MCF 10A (cell line): ENCODE results near the gene GARS1. TPM values are rescaled to one million over a fixed set of nuclear protein-coding genes. Genes with fewer than 3 reads are reported as not detected.

Source experiments
- BruUV-seq: library from RNA; stranded (reverse); fragments of 400-500 nt; replicated peaks from 2 replicates; lab custom pipeline; 2021; lab: Mats Ljungman, UMichigan
- CTCF ChIA-PET: fragments of 300-600 bp; sonication (Branson Sonifier 250); formaldehyde crosslinking; extraction: SDS; loops from one replicate; lab custom pipeline; 2021; ENCODE audit warnings: antibody characterized with exemption, inconsistent platforms; lab: Yijun Ruan, JAX
- POLR2A ChIA-PET: fragments of 300-600, 350-650 bp; sonication (Branson Sonifier 250); formaldehyde crosslinking; extraction: SDS; loops from one replicate; lab custom pipeline; 2020; ENCODE audit warnings: antibody characterized with exemption, inconsistent platforms; lab: Yijun Ruan, JAX
- DNase-seq: peaks from one replicate; pipeline ENCODE4 v3.0.0-alpha.2; 2018; ENCODE audit not compliant: unreplicated experiment
- H3K27ac Mint-ChIP-seq: one replicate; pipeline ENCODE4 v1.8.0; 2022; ENCODE audit warnings: mild to moderate bottlenecking, low read depth, mixed read lengths; ENCODE audit not compliant: unreplicated experiment
- H3K27me3 Mint-ChIP-seq: one replicate; pipeline ENCODE4 v1.8.0; 2022; ENCODE audit warnings: mixed read lengths; ENCODE audit not compliant: insufficient read depth, unreplicated experiment
- H3K36me3 Mint-ChIP-seq: one replicate; pipeline ENCODE4 v1.8.0; 2022; ENCODE audit warnings: mild to moderate bottlenecking, moderate library complexity, mixed read lengths; ENCODE audit not compliant: insufficient read depth, unreplicated experiment
- H3K4me1 Mint-ChIP-seq: one replicate; pipeline ENCODE4 v1.8.0; 2022; ENCODE audit warnings: mixed read lengths; ENCODE audit not compliant: insufficient read depth, unreplicated experiment
- H3K4me3 Mint-ChIP-seq: one replicate; pipeline ENCODE4 v1.8.0; 2022; ENCODE audit warnings: mild to moderate bottlenecking, moderate library complexity, mixed read lengths; ENCODE audit not compliant: unreplicated experiment
- H3K9me3 Mint-ChIP-seq: one replicate; pipeline ENCODE4 v1.8.0; 2022; ENCODE audit warnings: mixed read lengths; ENCODE audit not compliant: unreplicated experiment
- CTCF ChIP-seq: fragments of 200-600 bp; IDR thresholded peaks from one replicate; pipeline ENCODE4 v1.8.0; 2022; ENCODE audit warnings: antibody characterized with exemption, mild to moderate bottlenecking; ENCODE audit not compliant: unreplicated experiment
- intact Hi-C: fragments of 100-400 bp; cut with micrococcal nuclease; formaldehyde crosslinking; loops from 2 replicates; pipeline ENCODE4 v1.14.1; 2022
- total RNA-seq: library from RNA; stranded (reverse); gene quantifications from 2 replicates; pipeline ENCODE4 v1.2.3, GENCODE V29; 2022

Gene GARS1
- total RNA-seq, 1 experiment from 2014 or later, result 386 TPM

GRCh38 chr7:30650421-30650808 is 55.7 kb downstream of the GARS1 start:
- peaks cover 16% of the 10 kb centered on the region for H3K36me3 Mint-ChIP-seq

GRCh38 chr7:30652132-30652531 is 57.5 kb downstream of the GARS1 start:
- ChIA-PET CTCF (interaction anchor here (2.1 kb wide), 1 partner anchor 89 kb away, joined by 8 read pairs; no protein-coding TSS in a partner anchor), POLR2A (no interaction called here)
- intact Hi-C loops, result no loop called here
- DNase-seq, result no peak
- Mint-ChIP-seq H3K27me3 (no peaks in the 10 kb centered on the region), H3K36me3 (peaks cover 12% of the 10 kb centered on the region), H3K9me3 (no peaks in the 10 kb centered on the region), H3K4me3 (no peak overlapping the region), H3K27ac (no peak overlapping the region), H3K4me1 (no peaks in the 10 kb centered on the region)
- TF ChIP-seq CTCF, result no peak
- BruUV-seq, result no TSS peak

More at GRCh38 chr7:30650421-30650808, 55.7 kb downstream of the GARS1 start:
- no peak for TF ChIP-seq CTCF
- ChIA-PET POLR2A (interaction anchor here (1.7 kb wide), 1 partner anchor 10 kb away, joined by 5 read pairs; no protein-coding TSS in a partner anchor), CTCF (interaction anchor here (0.8 to 1.0 kb wide), 2 partner anchors 84 to 90 kb away, joined by 3 to 4 read pairs; no protein-coding TSS in a partner anchor)
- Mint-ChIP-seq H3K9me3 (no peaks in the 10 kb centered on the region), H3K4me1 (no peaks in the 10 kb centered on the region), H3K27me3 (no peaks in the 10 kb centered on the region), H3K4me3 (no peak overlapping the region), H3K27ac (no peak overlapping the region)
- intact Hi-C loops, result no loop called here
- BruUV-seq, result no TSS peak
- DNase-seq, result no peak

GRCh38 chr7:30652698-30653641 is 58.3 kb downstream of the GARS1 start:
- no peak overlapping the region for H3K27ac Mint-ChIP-seq

More at GRCh38 chr7:30652698-30653641, 58.3 kb downstream of the GARS1 start:
- ChIA-PET POLR2A (no interaction called here), CTCF (interaction anchor here (2.1 kb wide), 1 partner anchor 88 kb away, joined by 8 read pairs; no protein-coding TSS in a partner anchor)
- peaks cover 4% of the 10 kb centered on the region for H3K9me3 Mint-ChIP-seq
- peaks cover 6% of the 10 kb centered on the region for H3K36me3 Mint-ChIP-seq
- no peaks in the 10 kb centered on the region for H3K27me3 Mint-ChIP-seq
- no peaks in the 10 kb centered on the region for H3K4me1 Mint-ChIP-seq
- H3K4me3 Mint-ChIP-seq, result no peak overlapping the region
- no peak for DNase-seq
- no TSS peak for BruUV-seq
- TF ChIP-seq CTCF, result no peak
- intact Hi-C loops, result no loop called here
